K562 (cell line): ENCODE data around the gene CIART.

ENCODE experiments used
- ARID2 ChIP-seq: fragments of 450-650 bp; IDR thresholded peaks from 2 replicates; pipeline ENCODE4 v1.6.1; 2017; ENCODE audit warnings: antibody characterized with exemption, mild to moderate bottlenecking
- CTCF ChIP-seq, 3 experiments: IDR thresholded peaks in 2 of 3; conservative IDR thresholded peaks in 1 of 3; 2 replicates each; pipeline ENCODE4 v1.5.1; 2011 to 2012; ENCODE audit warnings: low read length in 3 of 3, mild to moderate bottlenecking in 3 of 3, control low read depth in 2 of 3, improper control_type of control experiment in 1 of 3, inconsistent platforms in 1 of 3, low read depth in 1 of 3, mixed read lengths in 1 of 3, moderate library complexity in 1 of 3; ENCODE audit not compliant: insufficient read depth in 2 of 3
- MAFK ChIP-seq: IDR thresholded peaks from 2 replicates; pipeline ENCODE4 v1.6.1; 2011; ENCODE audit warnings: low read length, improper control_type of control experiment
- ZNF197 ChIP-seq: fragments of 200-800 bp; sonication (Bioruptor generic); IDR thresholded peaks from 2 replicates; pipeline ENCODE4 v1.6.1; 2016; ENCODE audit warnings: low read depth, missing genetic modification characterization, missing compliant biosample characterization
- ZNF24 ChIP-seq: fragments of 450-650 bp; IDR thresholded peaks from 2 replicates; pipeline ENCODE4 v1.6.1; 2016

DNA sequence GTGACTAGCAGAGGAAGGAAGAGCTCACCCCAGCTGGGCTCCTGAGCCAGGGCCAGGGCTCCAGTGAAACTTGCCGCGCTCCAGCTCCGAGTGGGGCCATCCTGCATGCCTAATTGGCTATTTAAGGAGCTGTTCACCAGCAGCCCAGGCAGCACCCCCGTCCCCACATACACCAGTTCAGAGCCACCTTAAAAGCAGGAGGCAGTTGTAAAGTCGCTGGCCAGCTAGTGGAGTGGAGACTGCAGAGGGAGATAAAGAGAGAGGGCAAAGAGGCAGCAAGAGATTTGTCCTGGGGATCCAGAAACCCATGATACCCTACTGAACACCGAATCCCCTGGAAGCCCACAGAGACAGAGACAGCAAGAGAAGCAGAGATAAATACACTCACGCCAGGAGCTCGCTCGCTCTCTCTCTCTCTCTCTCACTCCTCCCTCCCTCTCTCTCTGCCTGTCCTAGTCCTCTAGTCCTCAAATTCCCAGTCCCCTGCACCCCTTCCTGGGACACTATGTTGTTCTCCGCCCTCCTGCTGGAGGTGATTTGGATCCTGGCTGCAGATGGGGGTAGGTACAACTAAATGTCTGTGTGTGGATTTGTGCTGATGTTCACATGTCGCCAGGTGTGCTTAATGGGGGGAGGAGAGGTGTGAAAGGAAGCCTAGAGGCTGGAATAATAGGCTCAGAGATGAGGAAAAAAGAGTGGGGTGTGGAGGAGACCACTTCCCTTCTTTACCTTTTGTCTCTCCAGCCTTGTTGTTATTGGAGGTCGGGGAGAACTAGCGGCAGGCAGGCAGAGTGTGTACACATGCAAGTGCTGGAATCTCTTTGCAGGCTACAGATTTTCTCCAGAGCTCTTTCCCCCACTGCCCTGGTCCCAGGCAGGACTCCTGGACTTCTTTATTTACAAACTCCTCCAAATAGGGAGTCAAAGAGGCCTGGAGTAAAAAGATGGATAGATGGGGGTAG, 24.4 kb upstream of the CIART start, which contains the start of gene CA14:
- TF ChIP-seq ARID2 (no peak), CTCF (IDR thresholded peaks at IDR 0.05 in 2 of 3, conservative IDR thresholded peaks at IDR 0.05 in 1 of 3; ENCODE audit: insufficient read depth in 2 of 3, low read depth in 1 of 3, low read length in 3 of 3) (no peak), MAFK (no peak), ZNF197 (CRISPR knock-in tag) (no peak), ZNF24 (no peak)
